Measurements from ENCODE around the gene AFF2.

The AFF2 gene

DNA sequence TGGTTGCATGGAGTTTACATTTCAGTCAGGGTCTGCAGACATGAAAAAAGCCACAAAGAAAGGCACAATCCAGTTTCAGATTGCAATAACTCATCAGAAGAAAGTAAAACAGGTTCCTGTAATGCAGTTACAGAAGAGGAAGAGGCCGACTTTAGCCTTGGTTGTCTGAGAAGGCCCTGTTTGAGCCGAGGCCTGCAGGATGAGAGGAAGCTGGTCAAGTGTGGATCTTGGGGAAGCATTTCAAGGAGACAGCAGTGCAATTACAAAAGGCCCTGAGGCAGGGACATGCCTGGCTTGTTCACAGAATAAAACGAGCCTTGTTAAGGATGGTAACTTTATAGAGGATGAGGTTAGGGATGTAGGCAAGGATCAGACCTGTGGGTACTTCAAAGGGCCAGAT is 62.4 kb downstream of the AFF2 start:
- no peaks in the 10 kb centered on the region for H3K36me3 ChIP-seq (ENCODE audit: insufficient read depth, low read length)
- no peaks in the 10 kb centered on the region for H3K27me3 ChIP-seq (ENCODE audit: insufficient read depth, low read length)
- peaks cover 7% of the 10 kb centered on the region; the same call in 1 of the 2 replicates for H3K4me1 ChIP-seq (ENCODE audit: insufficient read depth, low read length)
- H3K9me3 ChIP-seq (ENCODE audit: insufficient read depth, low read depth, low read length) = no peaks in the 10 kb centered on the region
- H3K27ac ChIP-seq (ENCODE audit: low read depth, low read length) = no peak overlapping the region
- no peak overlapping the region for H3K9ac ChIP-seq (ENCODE audit: low read depth, low read length)
- H3K4me3 ChIP-seq (ENCODE audit: low read length) = no peak overlapping the region
- WGBS = 65% methylated on average over 3 of the region's 3 CpGs

DNA sequence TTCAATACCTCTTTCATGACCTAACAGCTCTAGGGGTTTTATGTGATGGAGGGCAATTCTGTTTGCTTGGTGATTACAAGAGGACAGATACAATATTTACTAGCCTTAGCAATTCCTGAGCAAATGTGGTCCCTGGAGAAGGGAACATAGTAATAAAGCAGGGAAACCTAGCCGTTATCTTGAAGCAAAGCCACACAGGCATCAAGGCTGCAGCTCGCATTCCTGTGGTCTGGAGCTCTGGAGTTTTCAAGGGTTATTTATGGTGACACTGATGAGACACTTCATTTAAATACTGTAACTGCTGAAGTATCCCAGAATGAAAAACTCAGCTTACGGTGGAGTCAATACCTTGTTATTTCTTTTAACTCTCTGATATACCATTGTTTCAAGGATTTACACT is 66.8 kb downstream of the AFF2 start:
- no peaks in the 10 kb centered on the region for H3K9me3 ChIP-seq (ENCODE audit: insufficient read depth, low read depth, low read length)
- peaks cover 7% of the 10 kb centered on the region; the same call in 1 of the 2 replicates for H3K4me1 ChIP-seq (ENCODE audit: insufficient read depth, low read length)
- no peak overlapping the region for H3K4me3 ChIP-seq (ENCODE audit: low read length)
- H3K27ac ChIP-seq (ENCODE audit: low read depth, low read length) = no peak overlapping the region
- WGBS = 63% methylated on average over 3 of the region's 3 CpGs
- H3K9ac ChIP-seq (ENCODE audit: low read depth, low read length) = no peak overlapping the region
- no peaks in the 10 kb centered on the region for H3K27me3 ChIP-seq (ENCODE audit: insufficient read depth, low read length)
- no peaks in the 10 kb centered on the region for H3K36me3 ChIP-seq (ENCODE audit: insufficient read depth, low read length)

DNA sequence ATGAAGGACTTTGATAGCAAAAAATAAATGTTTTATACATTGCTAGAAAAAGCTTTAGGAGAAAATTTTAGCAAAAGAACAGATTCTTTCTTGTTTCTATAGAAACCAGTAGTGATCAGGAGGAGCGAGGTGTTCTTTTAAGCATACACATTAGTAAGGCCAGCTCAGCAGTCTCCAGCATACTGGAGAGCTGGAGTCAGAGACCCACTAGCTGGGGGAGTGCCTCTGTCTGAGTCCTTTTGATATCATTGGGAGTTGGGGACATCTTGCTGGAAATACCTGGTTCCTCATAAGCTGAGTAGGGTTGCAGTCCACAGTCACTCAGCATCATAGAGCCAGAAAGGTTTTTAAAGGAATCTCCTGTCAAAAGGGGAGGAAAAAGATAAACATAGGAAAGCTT is 67.4 kb downstream of the AFF2 start:
- Histone ChIP-seq H3K27me3 (ENCODE audit: insufficient read depth, low read length) (no peaks in the 10 kb centered on the region), H3K36me3 (ENCODE audit: insufficient read depth, low read length) (no peaks in the 10 kb centered on the region), H3K27ac (ENCODE audit: low read depth, low read length) (no peak overlapping the region), H3K9ac (ENCODE audit: low read depth, low read length) (no peak overlapping the region), H3K4me3 (ENCODE audit: low read length) (no peak overlapping the region), H3K9me3 (ENCODE audit: insufficient read depth, low read depth, low read length) (no peaks in the 10 kb centered on the region), H3K4me1 (ENCODE audit: insufficient read depth, low read length) (0 out of 2 replicates have a peak, but pooled peaks cover 2% of the 10 kb centered on the region)
- WGBS = 100% methylated on average over 1 of the region's 1 CpG

DNA sequence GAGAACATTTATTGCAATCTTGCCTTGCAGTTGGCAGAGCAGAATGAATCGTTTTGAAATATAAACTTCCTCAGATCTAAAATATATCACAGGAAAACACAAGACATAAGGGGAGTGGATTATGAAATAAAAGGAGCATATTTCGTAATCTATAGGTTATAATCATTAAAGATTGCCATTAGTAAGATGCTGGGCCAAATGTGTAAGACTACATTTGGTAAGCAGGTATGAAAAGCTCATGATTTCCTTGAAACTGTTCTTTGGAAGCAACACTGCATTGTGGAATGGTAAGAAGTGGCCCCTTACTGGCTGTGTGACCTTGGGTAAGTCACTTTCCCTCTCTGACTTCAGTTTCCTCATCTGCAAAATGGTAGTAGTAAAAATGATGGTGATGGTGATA is 68.3 kb downstream of the AFF2 start:
- WGBS = 93% methylated on average over 1 of the region's 2 CpGs
- Histone ChIP-seq H3K9me3 (ENCODE audit: insufficient read depth, low read depth, low read length) (no peaks in the 10 kb centered on the region), H3K27ac (ENCODE audit: low read depth, low read length) (no peak overlapping the region), H3K27me3 (ENCODE audit: insufficient read depth, low read length) (no peaks in the 10 kb centered on the region), H3K9ac (ENCODE audit: low read depth, low read length) (no peak overlapping the region), H3K36me3 (ENCODE audit: insufficient read depth, low read length) (no peaks in the 10 kb centered on the region), H3K4me3 (ENCODE audit: low read length) (no peak overlapping the region), H3K4me1 (ENCODE audit: insufficient read depth, low read length) (no peaks in the 10 kb centered on the region)

DNA sequence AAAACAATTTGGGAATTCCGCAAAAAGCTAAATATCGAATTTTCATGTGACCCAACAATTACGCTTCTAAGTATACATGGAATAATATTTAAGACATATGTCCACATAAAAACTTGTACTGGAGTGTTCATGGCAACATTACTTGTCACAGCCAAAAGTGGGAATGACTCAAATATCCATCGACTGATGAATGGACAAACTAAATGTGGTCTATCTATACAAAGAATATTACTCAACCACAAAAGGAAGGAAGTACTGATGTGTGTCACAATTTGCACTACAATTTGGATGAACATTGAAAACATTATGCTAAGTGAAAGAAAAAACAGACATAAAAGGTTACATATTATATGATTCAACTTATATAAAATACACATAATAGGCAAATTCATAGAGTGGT is 71.9 kb downstream of the AFF2 start:
- Histone ChIP-seq H3K9ac (ENCODE audit: low read depth, low read length) (no peak overlapping the region), H3K27me3 (ENCODE audit: insufficient read depth, low read length) (no peaks in the 10 kb centered on the region), H3K4me1 (ENCODE audit: insufficient read depth, low read length) (no peaks in the 10 kb centered on the region), H3K36me3 (ENCODE audit: insufficient read depth, low read length) (no peaks in the 10 kb centered on the region), H3K9me3 (ENCODE audit: insufficient read depth, low read depth, low read length) (no peaks in the 10 kb centered on the region), H3K4me3 (ENCODE audit: low read length) (no peak overlapping the region), H3K27ac (ENCODE audit: low read depth, low read length) (no peak overlapping the region)
- 80% methylated on average over 1 of the region's 4 CpGs for WGBS

DNA sequence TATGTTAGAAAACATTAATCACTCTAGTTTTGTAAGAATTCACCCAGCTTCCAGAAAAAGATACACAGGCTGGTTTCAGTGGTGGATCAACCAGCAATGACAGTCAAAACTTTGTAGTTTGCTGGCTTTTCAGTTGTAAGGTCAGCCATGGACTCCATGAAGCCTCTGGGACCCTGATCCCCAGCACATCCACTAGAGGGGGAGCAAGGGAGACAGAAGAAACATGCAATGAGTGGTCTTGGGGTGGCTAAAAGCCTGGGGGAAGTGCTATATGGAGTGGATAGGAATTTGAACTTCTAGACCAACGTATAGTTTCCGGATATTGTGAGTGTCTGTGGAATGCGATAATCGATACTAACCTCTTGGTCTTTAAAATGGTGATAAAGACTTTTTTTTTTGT is 72.7 kb downstream of the AFF2 start:
- H3K9ac ChIP-seq (ENCODE audit: low read depth, low read length) = no peak overlapping the region
- 97% methylated on average over 4 of the region's 4 CpGs for WGBS

DNA sequence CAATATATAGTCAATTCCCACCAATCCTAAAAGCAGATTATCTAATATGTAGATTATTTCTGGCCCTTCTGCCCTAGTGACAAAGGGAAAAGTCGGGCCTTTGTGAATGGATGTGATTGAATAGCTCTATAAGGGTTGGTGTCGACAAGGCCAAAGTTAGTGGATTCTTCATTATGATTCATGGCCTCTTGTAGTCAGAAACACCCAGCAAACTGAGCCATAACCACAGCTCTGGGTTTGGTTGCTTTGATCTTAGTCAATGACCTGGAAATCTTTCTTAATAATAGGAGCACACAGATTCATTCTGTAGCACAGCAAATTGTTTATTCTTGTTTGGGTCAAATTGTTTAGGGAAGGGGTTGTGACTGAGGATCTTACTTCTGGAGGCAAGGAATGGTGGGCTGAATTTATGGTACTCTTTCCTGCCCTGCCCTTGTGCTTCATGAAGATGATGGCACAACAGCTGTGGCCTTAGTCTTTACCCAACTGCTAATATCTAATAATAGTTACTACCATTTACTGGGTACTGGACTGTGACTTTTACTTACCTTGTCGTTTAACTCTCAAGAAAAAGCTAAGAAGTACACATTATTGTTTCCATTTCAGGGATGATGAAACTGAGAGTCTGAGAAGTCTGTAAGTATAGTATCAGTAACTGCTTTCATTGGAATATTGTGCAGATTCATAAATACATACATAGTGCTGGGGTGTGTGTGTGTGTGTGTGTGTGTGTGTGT is 74.0 kb downstream of the AFF2 start:
- Histone ChIP-seq H3K36me3 (ENCODE audit: insufficient read depth, low read length) (no peaks in the 10 kb centered on the region), H3K27me3 (ENCODE audit: insufficient read depth, low read length) (no peaks in the 10 kb centered on the region), H3K9ac (ENCODE audit: low read depth, low read length) (no peak overlapping the region), H3K4me3 (ENCODE audit: low read length) (no peak overlapping the region), H3K4me1 (ENCODE audit: insufficient read depth, low read length) (no peaks in the 10 kb centered on the region), H3K9me3 (ENCODE audit: insufficient read depth, low read depth, low read length) (no peaks in the 10 kb centered on the region), H3K27ac (ENCODE audit: low read depth, low read length) (no peak overlapping the region)
- 52% methylated on average over 2 of the region's 3 CpGs for WGBS

More for the DNA sequence above, 72.7 kb downstream of the AFF2 start:
- Histone ChIP-seq H3K36me3 (ENCODE audit: insufficient read depth, low read length) (no peaks in the 10 kb centered on the region), H3K9me3 (ENCODE audit: insufficient read depth, low read depth, low read length) (no peaks in the 10 kb centered on the region), H3K27me3 (ENCODE audit: insufficient read depth, low read length) (no peaks in the 10 kb centered on the region), H3K4me3 (ENCODE audit: low read length) (no peak overlapping the region), H3K27ac (ENCODE audit: low read depth, low read length) (no peak overlapping the region), H3K4me1 (ENCODE audit: insufficient read depth, low read length) (no peaks in the 10 kb centered on the region)

DNA sequence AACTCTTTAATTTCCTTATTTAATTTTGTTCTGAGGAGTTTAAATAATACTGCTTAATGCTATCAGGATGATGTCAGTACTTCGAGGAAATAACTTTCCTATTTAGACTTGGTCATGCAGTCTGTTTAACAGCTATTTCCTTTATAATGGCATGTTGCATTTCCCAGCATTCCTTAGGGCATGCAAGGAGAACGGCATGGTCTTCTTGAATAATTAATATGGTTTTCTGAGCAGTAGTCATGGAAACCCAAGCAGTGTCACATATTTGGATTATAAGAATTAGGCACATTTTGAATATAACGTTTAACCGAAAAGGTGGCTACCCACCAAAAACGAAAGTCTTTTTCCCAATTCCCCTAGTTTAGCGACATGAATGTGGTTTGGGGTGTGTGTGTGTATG is 76.0 kb downstream of the AFF2 start:
- Histone ChIP-seq H3K4me1 (ENCODE audit: insufficient read depth, low read length) (no peaks in the 10 kb centered on the region), H3K27ac (ENCODE audit: low read depth, low read length) (no peak overlapping the region), H3K27me3 (ENCODE audit: insufficient read depth, low read length) (no peaks in the 10 kb centered on the region), H3K9ac (ENCODE audit: low read depth, low read length) (no peak overlapping the region), H3K36me3 (ENCODE audit: insufficient read depth, low read length) (no peaks in the 10 kb centered on the region), H3K9me3 (ENCODE audit: insufficient read depth, low read depth, low read length) (no peaks in the 10 kb centered on the region), H3K4me3 (ENCODE audit: low read length) (no peak overlapping the region)
- WGBS = 92% methylated on average over 4 of the region's 6 CpGs

DNA sequence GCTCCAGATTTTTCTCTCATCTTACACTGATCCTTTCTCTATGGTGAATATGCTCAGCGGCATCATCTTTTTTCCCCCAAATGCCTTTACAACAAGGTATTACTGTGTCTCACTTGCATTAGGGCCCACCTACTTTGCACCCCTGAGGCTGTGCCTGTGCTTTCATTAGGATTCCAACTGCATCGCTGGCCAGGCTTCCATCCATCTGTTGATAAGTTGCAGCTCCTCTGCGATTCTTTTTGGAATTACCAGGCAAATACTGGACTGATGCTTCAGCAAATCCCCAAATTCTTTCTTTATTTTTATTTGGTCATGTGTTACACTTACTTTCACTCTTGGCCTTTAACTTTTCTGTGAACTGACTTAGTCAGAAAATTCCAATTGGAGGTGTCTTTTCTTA is 77.3 kb downstream of the AFF2 start:
- Histone ChIP-seq H3K27ac (ENCODE audit: low read depth, low read length) (no peak overlapping the region), H3K9ac (ENCODE audit: low read depth, low read length) (no peak overlapping the region), H3K9me3 (ENCODE audit: insufficient read depth, low read depth, low read length) (no peaks in the 10 kb centered on the region), H3K4me3 (ENCODE audit: low read length) (no peak overlapping the region), H3K4me1 (ENCODE audit: insufficient read depth, low read length) (no peaks in the 10 kb centered on the region), H3K27me3 (ENCODE audit: insufficient read depth, low read length) (no peaks in the 10 kb centered on the region), H3K36me3 (ENCODE audit: insufficient read depth, low read length) (no peaks in the 10 kb centered on the region)
- 89% methylated on average over 3 of the region's 3 CpGs for whole genome bisulfite sequencing

DNA sequence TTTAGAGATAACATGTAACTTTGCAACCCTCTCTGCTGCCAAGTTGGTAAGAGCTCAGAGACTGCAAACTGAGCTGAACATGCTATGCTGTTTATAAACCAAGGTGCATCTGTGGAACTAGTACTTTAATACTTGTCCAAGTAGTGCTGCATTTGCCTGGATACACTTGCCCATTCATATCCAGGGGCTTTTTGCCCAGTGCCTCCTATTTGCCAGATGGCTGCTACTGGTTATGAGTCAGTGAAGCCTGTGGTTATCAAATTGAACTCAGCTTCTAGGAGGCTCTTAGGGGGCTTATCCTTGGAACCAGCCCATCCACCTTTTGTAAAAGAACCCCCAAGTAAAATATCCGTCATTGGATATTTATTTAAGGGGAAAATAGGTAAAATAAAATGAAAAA is 79.6 kb downstream of the AFF2 start:
- no peak overlapping the region for H3K27ac ChIP-seq (ENCODE audit: low read depth, low read length)
- WGBS = no CpG with 5 or more reads among the region's 1 CpG

DNA sequence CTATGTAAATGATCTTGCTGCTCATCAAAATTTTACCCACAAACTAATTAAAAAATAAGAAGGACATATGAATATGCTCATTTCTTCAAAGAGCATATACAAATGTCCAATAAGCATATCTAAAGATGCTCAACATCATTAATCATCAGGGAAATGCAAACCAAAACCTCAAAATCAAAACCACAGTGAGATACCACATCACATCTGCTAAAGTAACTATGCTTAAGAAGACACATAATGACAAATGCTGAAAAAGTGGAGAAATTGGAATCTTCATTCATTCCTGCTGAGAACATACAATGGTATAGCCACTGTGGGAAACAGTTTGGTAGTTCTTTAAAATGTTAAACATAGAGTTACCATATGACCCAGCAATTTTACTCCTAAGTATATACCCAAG is 81.9 kb downstream of the AFF2 start:
- H3K9ac ChIP-seq (ENCODE audit: low read depth, low read length) = no peak overlapping the region
- no peak overlapping the region for H3K4me3 ChIP-seq (ENCODE audit: low read length)
- no peaks in the 10 kb centered on the region for H3K27me3 ChIP-seq (ENCODE audit: insufficient read depth, low read length)
- no peaks in the 10 kb centered on the region for H3K4me1 ChIP-seq (ENCODE audit: insufficient read depth, low read length)
- no peak overlapping the region for H3K27ac ChIP-seq (ENCODE audit: low read depth, low read length)
- H3K36me3 ChIP-seq (ENCODE audit: insufficient read depth, low read length) = no peaks in the 10 kb centered on the region
- no peaks in the 10 kb centered on the region for H3K9me3 ChIP-seq (ENCODE audit: insufficient read depth, low read depth, low read length)

More for the DNA sequence above, 79.6 kb downstream of the AFF2 start:
- Histone ChIP-seq H3K4me3 (ENCODE audit: low read length) (no peak overlapping the region), H3K27me3 (ENCODE audit: insufficient read depth, low read length) (no peaks in the 10 kb centered on the region), H3K36me3 (ENCODE audit: insufficient read depth, low read length) (no peaks in the 10 kb centered on the region), H3K9me3 (ENCODE audit: insufficient read depth, low read depth, low read length) (no peaks in the 10 kb centered on the region), H3K4me1 (ENCODE audit: insufficient read depth, low read length) (no peaks in the 10 kb centered on the region), H3K9ac (ENCODE audit: low read depth, low read length) (no peak overlapping the region)
